Measurements from ENCODE around the gene CDK8. TPM values are rescaled to one million over a fixed set of nuclear protein-coding genes. Genes with fewer than 3 reads are reported as not detected.

CDK8 gene
- total RNA-seq, 2 experiments from 2014 or later = 16.8 to 22.3 TPM

DNA sequence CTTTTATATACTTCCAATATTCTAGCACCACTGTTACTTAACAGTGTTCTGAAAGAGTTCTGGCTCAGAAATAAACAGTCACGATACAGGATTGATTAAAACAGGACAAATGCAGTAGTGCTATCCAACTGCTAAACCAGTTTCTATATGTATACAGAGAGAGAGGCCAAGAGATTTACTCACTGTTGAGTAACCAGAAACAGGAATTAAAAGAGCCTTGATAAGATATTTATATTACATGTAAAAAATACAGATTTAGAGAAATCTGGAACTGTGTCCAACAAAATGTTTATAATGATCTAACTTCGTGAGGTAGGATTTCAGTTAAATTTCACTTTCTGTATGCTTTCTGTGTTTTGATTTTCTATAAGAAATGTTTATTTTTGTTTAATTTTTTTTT is 116.6 kb downstream of the CDK8 start:
- Histone ChIP-seq H3K9me2 (ENCODE audit: insufficient read depth, low read length) (no peaks in the 10 kb centered on the region), H3K4me1 (ENCODE audit: insufficient read depth, low read length, poor library complexity, severe bottlenecking) (no peaks in the 10 kb centered on the region), H3K9me3 (ENCODE audit: low read length) (no peaks in the 10 kb centered on the region), H2AFZ (ENCODE audit: low read length) (no peak overlapping the region), H3K36me3 (ENCODE audit: insufficient read depth, low read length) (no peaks in the 10 kb centered on the region), H3K4me2 (ENCODE audit: low read length) (no peak overlapping the region), H3K4me3 (ENCODE audit: low read depth, low read length, poor library complexity, severe bottlenecking) (no peak overlapping the region), H3K79me2 (ENCODE audit: insufficient read depth, low read depth, low read length) (no peaks in the 10 kb centered on the region), H3K27ac (ENCODE audit: low read depth, low read length, poor library complexity, severe bottlenecking) (no peak overlapping the region), H4K20me1 (ENCODE audit: insufficient read depth, low read length) (no peaks in the 10 kb centered on the region; the same call in 1 of the 2 replicates)
- BruUV-seq (replicated peaks) = no TSS peak
- ChIA-PET POLR2A (no interaction called here), CTCF (ENCODE audit: unreplicated experiment) (no interaction called here)
- intact Hi-C loops (cut with micrococcal nuclease; ENCODE audit: unreplicated experiment) = no loop called here
- TF ChIP-seq EZH2phosphoT487 (IDR thresholded peaks at IDR 0.05; ENCODE audit: borderline replicate concordance, low read depth, low read length) = no peak
- TF ChIP-seq CTCF (conservative IDR thresholded peaks at IDR 0.05; ENCODE audit: low read length) = no peak
- DNase-seq (ENCODE audit: low spot score) = no peak

DNA sequence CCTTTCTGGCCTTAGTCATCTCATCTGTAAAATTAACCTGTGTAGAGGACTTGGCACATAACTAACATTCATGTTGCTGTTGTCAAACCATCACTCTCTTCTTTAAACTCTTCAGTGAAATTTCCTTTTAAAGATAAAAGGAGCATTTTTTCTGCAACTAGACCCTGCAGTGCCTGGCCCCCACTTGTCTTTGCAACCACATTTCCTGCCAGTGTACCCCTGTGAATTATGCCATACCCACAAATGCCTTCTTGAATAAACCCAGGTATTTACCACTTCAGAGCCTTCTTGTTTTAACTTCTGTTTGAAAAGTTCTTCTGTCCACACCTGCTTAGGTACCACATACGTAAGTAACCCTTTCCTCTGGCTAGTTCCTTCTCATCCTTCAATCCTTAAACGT is 118.8 kb downstream of the CDK8 start:
- DNase-seq (ENCODE audit: low spot score) = no peak
- TF ChIP-seq EZH2phosphoT487 (IDR thresholded peaks at IDR 0.05; ENCODE audit: borderline replicate concordance, low read depth, low read length) = no peak
- no peak for TF ChIP-seq CTCF (conservative IDR thresholded peaks at IDR 0.05; ENCODE audit: low read length)
- H3K4me1 ChIP-seq (ENCODE audit: insufficient read depth, low read length, poor library complexity, severe bottlenecking) = no peaks in the 10 kb centered on the region
- no peak overlapping the region for H2AFZ ChIP-seq (ENCODE audit: low read length)
- CTCF ChIA-PET (ENCODE audit: unreplicated experiment) = no interaction called here
- no peaks in the 10 kb centered on the region for H4K20me1 ChIP-seq (ENCODE audit: insufficient read depth, low read length)
- intact Hi-C loops (cut with micrococcal nuclease; ENCODE audit: unreplicated experiment) = no loop called here
- POLR2A ChIA-PET = no interaction called here
- H3K36me3 ChIP-seq (ENCODE audit: insufficient read depth, low read length) = no peaks in the 10 kb centered on the region
- no TSS peak for BruUV-seq (replicated peaks)
- H3K9me2 ChIP-seq (ENCODE audit: insufficient read depth, low read length) = no peaks in the 10 kb centered on the region
- no peaks in the 10 kb centered on the region for H3K9me3 ChIP-seq (ENCODE audit: low read length)
- H3K79me2 ChIP-seq (ENCODE audit: insufficient read depth, low read depth, low read length) = no peaks in the 10 kb centered on the region
- no peak overlapping the region for H3K4me2 ChIP-seq (ENCODE audit: low read length)
- H3K27ac ChIP-seq (ENCODE audit: low read depth, low read length, poor library complexity, severe bottlenecking) = no peak overlapping the region
- H3K4me3 ChIP-seq (ENCODE audit: low read depth, low read length, poor library complexity, severe bottlenecking) = no peak overlapping the region

DNA sequence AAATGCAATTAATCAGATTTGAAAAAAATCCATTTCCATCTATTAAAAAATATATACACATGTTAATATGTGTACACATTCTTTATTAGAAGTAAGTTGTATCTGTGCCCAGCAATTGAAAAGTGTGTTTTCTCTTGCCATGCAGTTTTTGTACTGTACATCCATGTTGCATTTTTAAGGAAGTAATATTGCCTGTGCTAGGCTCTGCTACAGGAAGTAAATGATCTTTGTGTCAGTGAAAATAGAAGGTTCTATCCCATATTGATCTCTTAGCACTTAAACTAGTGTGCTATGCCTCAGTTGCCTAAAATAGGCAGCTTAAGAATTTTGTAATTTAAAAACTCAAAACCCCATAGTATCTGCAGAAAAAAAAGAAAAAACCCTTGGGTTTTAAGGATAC is 122.5 kb downstream of the CDK8 start:
- Histone ChIP-seq H3K4me2 (ENCODE audit: low read length) (no peak overlapping the region), H2AFZ (ENCODE audit: low read length) (no peak overlapping the region), H3K27ac (ENCODE audit: low read depth, low read length, poor library complexity, severe bottlenecking) (no peak overlapping the region), H4K20me1 (ENCODE audit: insufficient read depth, low read length) (no peaks in the 10 kb centered on the region), H3K9me3 (ENCODE audit: low read length) (no peaks in the 10 kb centered on the region), H3K9me2 (ENCODE audit: insufficient read depth, low read length) (no peaks in the 10 kb centered on the region), H3K4me1 (ENCODE audit: insufficient read depth, low read length, poor library complexity, severe bottlenecking) (no peaks in the 10 kb centered on the region), H3K79me2 (ENCODE audit: insufficient read depth, low read depth, low read length) (no peaks in the 10 kb centered on the region), H3K4me3 (ENCODE audit: low read depth, low read length, poor library complexity, severe bottlenecking) (no peak overlapping the region), H3K36me3 (ENCODE audit: insufficient read depth, low read length) (no peaks in the 10 kb centered on the region)
- TF ChIP-seq EZH2phosphoT487 (IDR thresholded peaks at IDR 0.05; ENCODE audit: borderline replicate concordance, low read depth, low read length) (no peak), CTCF (conservative IDR thresholded peaks at IDR 0.05; ENCODE audit: low read length) (no peak)
- ChIA-PET POLR2A (interaction anchor here (0.7 to 0.9 kb wide), 2 partner anchors 15 to 109 kb away, joined by 3 to 10 read pairs; no protein-coding TSS in a partner anchor), CTCF (ENCODE audit: unreplicated experiment) (no interaction called here)
- intact Hi-C loops (cut with micrococcal nuclease; ENCODE audit: unreplicated experiment) = no loop called here
- BruUV-seq (replicated peaks) = no TSS peak
- no peak for DNase-seq (ENCODE audit: low spot score)
